ENCODE data around the gene TMEM9B.

Gene TMEM9B

DNA sequence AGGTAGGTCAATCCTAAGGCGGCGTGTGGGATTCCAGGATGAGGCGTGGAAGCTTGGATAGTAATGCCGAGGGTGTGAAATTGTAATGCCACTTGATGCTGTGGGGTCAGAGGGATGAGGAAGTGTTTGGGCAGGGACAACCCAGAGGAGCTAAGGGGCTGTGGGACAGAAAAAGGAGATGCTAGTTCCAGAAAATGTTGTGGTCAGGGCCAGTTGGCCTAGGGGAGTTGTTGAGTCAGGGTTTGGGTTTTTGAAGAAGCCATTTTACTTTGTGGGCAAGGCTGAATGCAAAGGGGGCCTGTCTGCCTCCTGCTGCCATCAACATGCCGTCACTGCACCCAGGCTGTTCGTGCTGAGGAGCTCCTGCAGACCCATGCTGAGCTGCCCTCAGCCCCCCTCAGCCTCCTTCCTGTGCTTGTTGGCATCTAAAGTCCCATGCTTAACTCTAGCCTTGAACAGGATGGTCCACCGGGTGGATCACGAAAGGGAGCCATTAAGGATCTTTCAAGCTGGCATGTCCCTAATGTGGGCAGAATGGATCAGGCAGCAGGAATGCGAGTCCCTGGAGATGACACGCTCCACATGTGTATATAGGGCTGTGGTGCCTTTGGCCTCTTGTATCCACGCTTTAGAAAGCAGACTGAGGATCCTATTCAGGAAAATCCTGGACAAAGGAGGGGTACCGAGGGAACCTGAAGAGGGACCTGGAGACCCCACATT, 33.6 kb downstream of the TMEM9B start:
- DNase-seq (ENCODE audit: low read depth in 2 of 2) = no peak

DNA sequence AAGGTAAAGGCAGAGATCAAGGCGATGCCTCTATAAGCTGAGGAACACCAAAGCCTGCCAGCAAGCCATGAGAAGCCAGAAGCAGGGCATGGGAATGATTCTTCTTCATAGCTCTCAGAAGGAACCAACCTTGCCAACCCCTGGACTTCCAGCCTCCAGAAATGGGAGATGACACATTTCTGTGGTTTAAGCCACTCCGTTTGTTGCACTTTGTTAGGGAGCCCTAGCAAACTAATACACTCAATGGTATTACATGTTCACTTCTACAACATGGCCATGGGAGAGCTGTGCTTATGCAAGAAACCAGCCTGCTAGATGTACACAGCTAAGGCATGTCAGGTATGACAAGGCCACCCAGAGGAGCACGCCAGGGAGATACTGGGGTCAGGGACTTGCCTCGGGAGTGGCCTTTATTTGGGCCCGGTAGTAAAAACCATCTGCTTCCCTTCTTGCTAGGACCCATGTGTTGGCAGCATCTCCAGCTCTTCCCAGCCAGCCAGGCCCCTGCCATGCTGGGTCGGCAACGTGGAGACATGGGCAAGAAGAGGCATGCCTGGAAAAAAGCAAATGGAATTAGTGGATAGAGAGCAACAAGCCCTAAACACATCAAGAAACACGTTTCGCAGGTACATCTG, 35.1 kb downstream of the TMEM9B start:
- no peak for DNase-seq (ENCODE audit: low read depth in 2 of 2)

- DNase-seq (ENCODE audit: low read depth in 2 of 2) = no peak
Measured at GRCh38 chr11:8928205-8928604, 36.0 kb downstream of the TMEM9B start.

DNA sequence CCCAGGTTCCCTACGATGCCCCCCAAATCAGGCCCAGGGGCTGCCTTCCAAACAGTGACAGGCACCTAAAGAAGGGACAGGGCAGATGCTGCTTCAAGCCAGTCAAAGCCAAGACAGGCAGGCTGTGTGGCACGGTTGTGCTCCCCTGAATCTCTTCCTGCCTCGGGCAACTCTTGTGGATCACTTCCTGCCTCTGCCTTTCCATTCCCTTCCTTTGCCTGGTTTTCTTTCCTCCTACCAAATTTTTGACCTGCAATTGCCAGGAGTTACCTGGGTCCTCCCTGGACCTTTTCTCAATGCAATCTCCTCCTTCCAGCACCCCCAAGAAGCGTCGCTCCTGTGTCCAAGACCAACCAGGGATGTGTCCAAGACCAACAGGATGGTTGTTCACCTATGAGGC, 37.0 kb downstream of the TMEM9B start:
- no peak for DNase-seq (ENCODE audit: low read depth in 2 of 2)

GRCh38 chr11:8926236-8926635, 38.0 kb downstream of the TMEM9B start:
- DNase-seq (ENCODE audit: low read depth in 2 of 2) = no peak

DNA sequence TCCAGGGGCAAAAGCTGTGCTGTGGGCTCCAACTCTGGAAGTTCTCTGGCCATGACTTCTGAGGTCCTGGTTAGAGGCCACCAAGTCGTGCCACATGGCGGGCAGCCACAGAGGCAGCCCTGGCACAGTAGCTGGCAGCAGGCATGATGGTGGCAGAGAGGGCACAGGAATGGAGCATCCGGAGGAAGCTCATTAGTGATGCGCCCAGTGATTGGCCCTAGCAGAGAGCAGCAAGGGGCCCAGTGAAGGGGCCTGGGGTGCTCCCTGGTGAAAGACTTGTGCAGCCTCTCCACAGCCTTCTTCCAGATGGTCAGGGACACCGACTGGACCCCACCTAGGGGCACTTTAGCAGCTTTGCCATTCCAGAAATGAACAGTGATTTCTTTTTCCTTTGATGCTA, 38.5 kb downstream of the TMEM9B start:
- no peak for DNase-seq (ENCODE audit: low read depth in 2 of 2)

DNA sequence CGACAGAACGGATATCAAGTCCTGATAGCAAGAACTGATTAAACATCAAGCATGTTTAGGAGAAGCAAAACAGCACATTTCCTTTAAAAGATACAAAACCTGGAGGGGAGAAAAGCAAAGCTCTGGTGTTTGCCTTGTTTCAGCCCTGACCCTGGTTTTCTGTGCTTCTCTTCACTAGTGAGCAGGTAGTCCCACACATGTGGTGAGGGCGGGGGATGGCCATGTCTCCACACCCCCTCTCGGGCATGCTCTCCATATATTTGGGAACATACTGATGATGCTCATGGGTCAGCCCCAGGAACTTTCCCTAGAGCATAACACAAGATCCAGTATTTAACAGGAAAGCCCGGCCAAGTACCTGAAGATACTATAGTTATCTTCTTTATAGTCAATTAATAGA, 41.6 kb downstream of the TMEM9B start:
- DNase-seq (ENCODE audit: low read depth in 2 of 2) = no peak

DNA sequence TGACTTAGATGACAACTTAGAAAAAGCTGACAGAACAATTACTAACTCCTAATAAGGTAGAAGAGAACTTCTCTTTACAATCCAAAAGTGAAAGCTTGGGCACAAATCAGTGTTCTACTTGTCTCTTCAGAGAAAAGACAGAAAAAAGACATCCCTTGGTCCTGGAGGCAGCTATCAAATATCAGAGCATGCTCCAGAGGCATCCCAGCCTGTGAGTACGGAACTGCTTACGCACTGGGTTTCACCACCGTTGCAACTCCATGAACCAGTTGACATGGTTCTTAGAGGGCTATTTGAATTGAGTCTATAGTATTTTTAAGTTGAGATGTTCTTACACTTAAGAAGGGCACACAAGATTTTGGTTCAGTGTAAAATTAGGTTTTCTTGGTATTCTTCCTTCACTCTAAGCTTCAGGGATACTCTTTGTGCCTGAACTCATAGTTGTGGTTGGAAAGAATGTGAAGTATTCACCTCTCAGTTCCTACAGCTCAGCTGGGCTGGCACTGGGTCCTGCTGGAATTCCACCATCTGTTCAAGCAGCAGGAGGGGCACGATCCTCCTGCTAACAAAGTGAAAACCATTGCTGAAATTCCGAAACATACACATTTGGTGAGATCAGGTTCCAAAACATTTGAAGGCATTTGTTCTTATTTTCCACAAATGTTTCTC, 47.0 kb downstream of the TMEM9B start:
- DNase-seq (ENCODE audit: low read depth in 2 of 2) = peak; percentile 88

DNA sequence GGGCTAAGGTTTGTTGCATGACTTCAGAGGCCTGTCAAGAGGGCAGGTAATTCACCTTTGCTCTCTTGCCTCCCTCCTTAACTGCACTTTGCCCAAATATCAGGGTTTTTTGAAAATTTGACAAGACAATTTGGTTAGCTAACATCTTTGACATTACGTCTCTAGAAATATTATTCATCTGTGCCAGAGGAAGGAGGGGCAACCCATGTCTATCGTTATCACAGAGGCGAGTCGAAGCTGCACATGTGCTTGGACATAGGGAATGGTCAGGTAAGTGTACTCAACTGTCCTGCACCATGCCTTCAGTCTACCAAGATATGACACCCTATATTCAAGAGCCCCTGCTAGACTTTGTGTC, 49.6 kb downstream of the TMEM9B start:
- no peak for DNase-seq (ENCODE audit: low read depth in 2 of 2)

GRCh38 chr11:8913961-8914660, 50.1 kb downstream of the TMEM9B start:
- DNase-seq (ENCODE audit: low read depth in 2 of 2) = no peak

DNA sequence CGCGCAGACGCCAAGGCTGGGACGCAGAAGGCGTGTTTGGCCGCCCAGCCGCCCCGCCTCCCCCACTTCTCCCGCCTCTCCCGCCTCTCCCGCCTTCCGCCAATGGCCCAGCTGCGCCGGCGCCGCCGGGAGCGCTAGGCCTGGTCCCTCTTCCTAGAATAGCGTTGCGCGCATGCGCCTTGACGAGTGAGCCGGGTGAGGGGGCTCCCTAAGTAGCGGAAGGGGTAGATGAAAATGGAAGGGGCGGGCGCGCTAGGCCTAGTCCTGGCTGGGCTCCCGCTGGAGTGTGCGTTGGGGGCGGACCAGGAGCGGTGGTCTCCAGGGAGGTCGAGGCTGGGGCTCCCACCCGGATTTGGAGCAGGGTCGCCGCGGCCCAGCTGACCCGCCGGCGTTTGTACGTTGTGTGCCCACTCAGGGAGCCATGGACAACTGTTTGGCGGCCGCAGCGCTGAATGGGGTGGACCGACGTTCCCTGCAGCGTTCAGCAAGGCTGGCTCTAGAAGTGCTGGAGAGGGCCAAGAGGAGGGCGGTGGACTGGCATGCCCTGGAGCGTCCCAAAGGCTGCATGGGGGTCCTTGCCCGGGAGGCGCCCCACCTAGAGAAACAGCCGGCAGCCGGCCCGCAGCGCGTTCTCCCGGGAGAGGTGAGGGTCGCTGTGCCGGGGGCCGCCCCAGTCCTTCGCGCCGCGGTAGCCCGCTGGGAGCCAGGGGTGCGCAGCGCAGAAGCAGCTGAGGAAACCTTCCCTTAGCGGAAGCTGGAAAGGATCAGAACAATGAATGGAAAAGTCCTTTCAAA, 53.0 kb downstream of the TMEM9B start, which contains the start of gene AKIP1:
AKIP1 (plus strand) TSS at position 161 of the 795 bp plus-strand sequence; CDS start at position 422, 261 bp downstream.
- peak; percentile 94 for DNase-seq (ENCODE audit: low read depth in 2 of 2)

DNA sequence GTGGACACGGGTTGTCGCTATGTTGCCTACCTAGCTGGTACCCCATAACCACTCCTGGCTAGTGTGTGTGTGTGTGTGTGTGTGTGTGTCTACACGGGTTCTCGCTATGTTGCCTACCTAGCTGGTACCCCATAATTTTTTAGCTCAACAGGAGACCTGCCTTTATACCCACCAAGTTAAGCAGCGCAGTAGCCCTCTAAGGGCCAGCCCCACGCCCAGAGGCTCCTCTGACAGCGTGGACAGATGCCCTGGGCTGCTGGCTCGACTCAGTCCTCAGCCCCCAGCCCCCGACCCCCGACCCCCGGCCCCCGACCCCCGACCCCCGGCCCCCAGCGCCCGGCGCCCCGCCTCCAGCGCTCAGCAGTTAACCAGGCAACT, 53.6 kb downstream of the TMEM9B start:
- no peak for DNase-seq (ENCODE audit: low read depth in 2 of 2)

- DNase-seq (ENCODE audit: low read depth in 2 of 2) = no peak
Measured at GRCh38 chr11:8908099-8908498, 56.1 kb downstream of the TMEM9B start.

DNA sequence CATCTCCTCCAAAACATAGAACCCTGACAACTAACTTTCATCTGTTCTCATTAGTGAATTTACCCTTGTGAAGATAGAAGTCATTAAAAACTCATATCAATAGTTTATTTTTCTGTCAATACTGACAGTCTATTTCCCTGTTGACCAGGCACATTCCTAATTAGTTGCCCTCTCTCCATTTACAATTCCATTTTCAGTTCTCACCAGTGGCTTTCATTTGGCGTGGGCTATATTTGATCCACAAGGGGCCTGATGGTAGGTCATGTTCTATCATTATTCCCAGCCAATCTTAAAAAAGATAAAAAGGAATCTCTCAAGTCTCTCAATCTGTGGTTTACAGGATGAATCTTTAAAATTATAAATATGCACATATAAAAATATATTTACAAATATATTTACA, 57.1 kb downstream of the TMEM9B start:
- no peak for DNase-seq (ENCODE audit: low read depth in 2 of 2)

DNA sequence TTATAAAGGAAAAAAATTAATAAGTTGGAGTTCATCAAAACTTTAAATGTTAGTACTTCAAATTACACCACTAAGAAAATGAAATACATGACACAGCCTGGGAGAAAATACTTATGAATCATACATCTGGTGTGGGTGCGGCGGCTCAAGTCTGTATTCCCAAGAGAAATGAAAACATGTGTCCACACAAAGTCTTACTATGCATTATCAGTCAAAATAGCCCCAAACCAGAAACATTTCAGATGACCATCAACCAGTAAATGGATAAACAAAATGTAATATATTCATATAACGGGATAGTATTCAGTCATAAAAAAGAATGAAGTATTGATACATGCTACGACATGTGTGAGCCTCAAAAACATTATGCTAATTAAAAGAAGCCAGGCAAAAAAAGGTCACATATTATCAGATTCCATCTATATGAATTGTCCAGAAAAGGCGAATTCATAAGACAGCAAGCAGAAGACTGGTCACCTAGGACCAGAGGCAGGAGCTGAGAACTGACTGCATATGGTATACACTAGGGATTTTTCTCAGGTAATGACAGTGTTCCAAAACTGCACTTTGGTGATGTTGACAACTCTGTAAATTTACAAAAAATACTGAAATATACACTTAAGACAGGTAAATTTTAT, 58.6 kb downstream of the TMEM9B start:
- DNase-seq (ENCODE audit: low read depth in 2 of 2) = peak; percentile 58 to 61

DNA sequence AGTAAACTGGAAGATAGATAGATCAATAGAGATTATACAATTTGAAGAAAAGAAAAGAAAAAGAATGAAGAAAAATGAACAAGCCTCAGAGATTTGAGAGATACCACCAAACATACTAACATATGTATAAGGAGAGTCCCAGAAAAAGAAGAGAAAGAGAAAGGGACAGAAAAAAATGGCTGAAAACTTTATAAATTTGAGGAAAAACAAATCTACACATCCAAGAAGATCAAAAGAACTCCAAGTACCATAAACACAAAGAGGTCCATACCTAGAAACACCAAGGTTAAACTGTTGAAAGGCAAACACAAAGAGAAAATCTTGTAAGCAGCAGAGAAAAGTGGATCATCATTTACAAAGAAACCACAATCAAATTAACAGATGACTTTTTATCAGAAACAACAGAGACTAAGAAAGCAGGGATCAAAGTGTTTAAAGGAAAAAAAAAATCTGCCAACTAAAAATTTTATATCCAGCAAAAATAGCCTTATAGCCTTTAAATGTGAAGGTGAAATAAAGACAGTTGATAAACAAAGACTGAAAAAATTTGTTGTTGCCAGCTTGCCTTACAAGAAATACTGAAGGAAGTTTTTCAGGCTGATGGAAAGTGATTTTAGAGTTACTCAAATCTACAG, 65.0 kb downstream of the TMEM9B start:
- no peak for DNase-seq (ENCODE audit: low read depth in 2 of 2)
